NOMO-1 treated with dmso at 0.1 percent for 144 hours (cell line): ENCODE data around the gene WDFY3.

Source experiments
- DNase-seq: peaks from one replicate; lab custom pipeline; 2025; ENCODE audit not compliant: unreplicated experiment; lab: John Stamatoyannopoulos, UW

WDFY3 gene

GRCh38 chr4:84948056-84948455 is 18.4 kb downstream of the WDFY3 start:
- no peak for DNase-seq

GRCh38 chr4:84944947-84945346 is 21.5 kb downstream of the WDFY3 start:
- peak; percentile 23 for DNase-seq

DNA sequence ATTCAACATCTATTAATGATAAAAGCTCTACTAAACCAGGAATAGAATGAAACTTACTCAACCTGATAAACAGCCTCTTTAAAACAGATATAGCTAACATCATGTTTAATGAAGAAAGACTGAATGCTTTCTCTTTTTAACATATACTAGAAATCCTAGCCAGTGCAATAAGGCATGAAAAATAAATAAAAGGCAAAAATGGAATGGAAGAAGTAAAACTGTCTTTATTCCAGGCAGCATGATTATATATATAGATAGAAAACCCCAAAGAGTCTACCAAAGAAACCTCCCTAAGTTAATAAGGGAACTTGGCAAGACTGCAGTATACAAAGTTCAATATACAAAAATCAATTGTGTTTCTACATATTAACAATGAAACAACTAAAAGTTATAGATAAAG is 25.5 kb downstream of the WDFY3 start:
- no peak for DNase-seq

- DNase-seq = no peak
Measured at GRCh38 chr4:84939113-84939512, 27.4 kb downstream of the WDFY3 start.

DNA sequence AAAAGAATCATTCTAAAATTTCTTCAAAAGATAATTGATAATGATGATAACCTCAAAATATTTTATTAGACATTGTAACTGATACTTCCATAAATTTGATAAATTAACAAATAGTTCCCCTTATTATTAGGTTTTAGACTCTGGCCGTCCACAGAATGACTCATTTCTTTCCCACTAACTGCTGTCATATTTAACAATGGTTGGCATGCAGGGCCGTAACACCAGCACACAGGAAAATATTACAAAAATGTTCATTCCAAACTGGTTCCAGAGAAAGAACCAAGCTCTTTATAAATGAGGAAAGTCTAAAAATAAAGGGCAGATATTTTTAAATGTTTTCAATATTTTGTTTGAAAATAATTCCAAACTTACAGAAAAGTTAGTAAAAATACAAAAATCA is 28.2 kb downstream of the WDFY3 start:
- no peak for DNase-seq

- DNase-seq = no peak
Measured at GRCh38 chr4:84937381-84937977, 29.0 kb downstream of the WDFY3 start.

- DNase-seq = no peak
Measured at GRCh38 chr4:84936123-84936522, 30.4 kb downstream of the WDFY3 start.

DNA sequence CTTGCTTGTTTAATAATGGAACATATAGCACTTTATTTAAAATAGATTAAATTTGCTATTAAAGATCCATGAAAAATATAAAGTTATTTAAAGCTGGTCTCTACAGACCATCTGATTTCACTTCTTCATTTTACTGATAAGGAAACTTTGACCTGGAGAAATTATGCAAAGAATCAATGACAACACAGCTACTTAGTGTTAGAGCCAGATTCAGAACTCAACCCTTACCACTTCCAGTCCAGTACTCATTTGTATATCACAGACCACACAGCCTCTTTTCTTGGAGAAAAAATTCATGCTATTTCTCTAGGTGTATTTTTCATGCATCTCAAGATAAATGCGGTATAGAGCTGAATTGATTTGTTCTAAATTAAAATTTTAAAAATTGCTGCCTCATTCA is 34.0 kb downstream of the WDFY3 start:
- no peak for DNase-seq

DNA sequence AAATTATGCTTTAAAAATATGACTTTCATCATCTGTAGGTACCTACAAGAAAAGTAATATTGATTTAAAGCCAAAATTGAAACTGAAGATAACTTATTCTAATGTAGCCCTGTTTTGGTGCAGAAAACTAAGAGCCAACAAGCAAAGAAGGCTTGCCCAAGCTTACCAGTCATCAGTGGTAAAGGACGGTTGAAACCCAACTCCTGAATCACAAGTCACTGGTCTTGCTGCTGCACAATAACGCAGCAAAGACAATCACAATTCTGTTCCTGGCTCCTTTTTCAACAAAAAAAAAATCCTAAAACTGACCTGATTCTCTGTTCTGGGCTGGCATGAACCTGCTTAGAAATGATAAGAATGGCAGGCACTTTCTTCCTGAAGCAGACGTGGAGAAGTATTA is 34.5 kb downstream of the WDFY3 start:
- no peak for DNase-seq

GRCh38 chr4:84931274-84931673 is 35.2 kb downstream of the WDFY3 start:
- DNase-seq = no peak

DNA sequence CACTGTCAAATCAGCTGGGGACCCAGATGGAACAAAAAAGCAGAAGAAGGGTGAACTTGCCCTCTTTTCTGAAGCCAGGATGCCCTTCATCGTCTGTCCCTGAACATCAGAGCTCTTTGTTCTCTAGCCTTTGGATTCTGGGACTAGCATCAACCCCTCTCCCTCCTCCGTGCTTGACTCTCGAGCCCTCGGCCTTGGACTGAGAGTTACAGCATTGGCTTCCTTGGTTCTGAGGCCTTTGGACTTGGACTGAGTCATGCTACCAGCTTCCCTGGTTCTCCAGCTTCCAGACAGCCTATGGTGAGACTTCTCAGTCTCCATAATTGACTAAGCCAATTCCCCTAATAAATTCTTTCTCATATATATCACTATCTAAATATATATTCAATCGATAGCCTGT is 38.4 kb downstream of the WDFY3 start:
- DNase-seq = no peak

DNA sequence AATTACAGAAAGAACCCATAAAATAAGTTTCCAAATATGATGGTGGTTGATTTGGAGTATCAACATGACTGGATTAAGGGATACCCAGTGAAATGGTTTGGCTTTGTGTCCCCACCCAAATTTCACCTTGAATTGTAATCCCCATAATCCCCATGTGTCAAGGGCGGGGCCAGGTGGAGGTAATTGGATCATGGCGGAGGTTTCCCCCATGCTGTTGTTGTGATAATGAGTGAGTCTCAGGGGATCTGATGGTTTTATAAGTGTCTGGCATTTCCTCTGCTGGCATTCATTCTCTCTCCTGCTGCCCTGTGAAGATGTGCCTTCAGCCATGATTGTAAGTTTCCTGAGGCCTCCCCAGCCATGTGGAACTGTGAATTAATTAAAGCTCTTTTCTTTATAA is 39.1 kb downstream of the WDFY3 start:
- DNase-seq = no peak

DNA sequence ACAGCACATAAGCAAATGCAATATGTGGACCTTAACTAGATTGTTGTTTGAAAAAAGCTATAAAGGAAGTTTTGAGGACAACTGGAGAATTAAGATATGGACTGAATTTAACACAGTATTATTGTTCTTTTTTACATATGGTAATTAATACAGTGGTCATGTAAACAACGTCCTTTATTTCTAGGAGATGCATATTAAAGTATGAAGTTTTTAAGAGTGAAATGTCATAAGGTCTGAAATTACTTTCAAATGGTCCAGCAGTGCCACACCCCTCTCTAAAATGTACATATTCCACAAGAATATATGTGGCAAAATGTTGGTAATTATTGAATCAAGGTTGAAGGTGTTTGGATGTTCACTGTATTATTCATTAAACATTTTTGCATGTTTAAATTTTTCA is 40.9 kb downstream of the WDFY3 start:
- no peak for DNase-seq

DNA sequence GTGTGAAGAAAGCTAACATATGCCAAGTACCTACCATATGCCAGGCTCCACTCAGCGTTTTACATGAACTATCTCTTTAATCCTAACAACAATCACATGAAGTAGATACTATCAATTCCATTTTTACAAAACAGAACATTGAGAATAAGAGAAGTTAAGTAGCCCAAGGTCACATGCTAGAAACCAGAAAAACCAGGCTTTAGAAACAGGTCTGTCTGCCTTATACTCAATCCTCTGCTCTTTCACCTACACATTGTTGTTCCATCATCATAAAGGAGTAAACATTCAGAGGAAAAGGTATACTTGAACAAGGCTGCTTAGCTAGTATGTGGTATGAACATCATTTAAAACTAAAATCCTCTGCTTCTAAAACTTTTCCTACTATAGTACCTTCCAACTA is 42.1 kb downstream of the WDFY3 start:
- no peak for DNase-seq

- no peak for DNase-seq
Measured at GRCh38 chr4:84920617-84921016, 45.9 kb downstream of the WDFY3 start.

DNA sequence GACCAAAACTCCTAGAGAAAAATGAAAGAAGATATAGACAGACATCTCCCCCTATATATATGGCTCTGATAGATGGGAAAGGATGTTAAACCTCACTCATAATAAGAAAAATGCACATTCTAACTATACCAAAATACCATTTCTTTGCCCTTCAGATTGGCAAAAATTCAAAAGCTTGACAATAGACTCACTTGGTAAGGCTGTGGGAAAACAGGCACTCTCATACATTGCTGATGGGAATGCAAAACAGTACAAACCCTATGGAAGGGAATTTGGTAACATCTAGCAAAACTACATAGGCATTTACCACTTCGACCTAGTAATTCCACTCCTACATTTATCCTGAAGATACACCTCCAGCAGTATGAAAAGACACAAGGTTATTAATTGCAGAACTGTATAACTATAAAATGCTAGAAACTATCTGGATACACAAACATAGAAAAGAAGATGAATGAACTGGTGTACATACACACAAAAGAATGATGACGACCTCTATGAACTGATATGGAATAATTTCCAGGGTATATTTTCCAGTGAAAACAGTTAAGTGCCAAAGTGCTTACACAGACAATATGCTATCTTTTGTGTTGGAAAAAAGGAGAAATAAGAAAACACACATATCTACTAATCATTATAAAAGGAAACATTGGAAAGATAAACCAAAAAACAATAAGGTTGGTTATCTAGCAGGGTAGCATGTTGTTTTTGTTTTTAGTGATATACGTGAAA is 48.5 kb downstream of the WDFY3 start:
- DNase-seq = no peak

GRCh38 chr4:84917086-84917821 is 49.2 kb downstream of the WDFY3 start:
- no peak for DNase-seq

GRCh38 chr4:84916227-84916626 is 50.3 kb downstream of the WDFY3 start:
- no peak for DNase-seq

GRCh38 chr4:84915396-84915780 is 51.1 kb downstream of the WDFY3 start:
- DNase-seq = no peak

DNA sequence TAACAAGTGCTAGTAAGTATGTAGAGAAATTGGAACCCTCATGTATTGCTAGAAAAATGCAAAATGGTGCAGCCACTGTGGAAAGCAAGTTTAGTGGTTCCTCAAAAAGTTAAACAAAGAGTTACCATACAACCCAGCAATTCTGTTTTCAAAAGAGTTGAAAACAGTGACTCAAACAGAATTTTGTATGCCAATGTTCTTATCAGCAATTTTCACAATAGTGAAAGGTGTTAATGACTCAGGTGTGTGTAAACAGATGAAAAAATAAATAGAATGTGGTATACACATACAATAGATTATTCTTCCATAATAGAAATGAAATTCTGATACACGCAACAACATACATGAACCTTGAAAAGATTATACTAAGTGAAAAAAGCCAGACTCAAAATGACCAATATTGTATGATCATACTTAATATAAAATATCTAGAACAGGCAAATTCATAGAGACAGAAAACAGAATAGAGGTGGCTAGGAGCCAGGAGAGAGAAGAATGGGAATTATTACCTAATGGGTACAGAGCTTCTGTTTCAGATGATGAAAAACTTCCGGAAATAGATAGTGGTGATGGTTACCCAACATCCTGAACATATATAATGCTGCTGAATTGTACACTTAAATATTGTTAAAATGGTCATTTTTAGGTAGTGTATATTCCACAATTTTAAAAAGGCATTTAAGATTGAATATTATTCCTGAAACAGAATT is 51.6 kb downstream of the WDFY3 start:
- DNase-seq = no peak

DNA sequence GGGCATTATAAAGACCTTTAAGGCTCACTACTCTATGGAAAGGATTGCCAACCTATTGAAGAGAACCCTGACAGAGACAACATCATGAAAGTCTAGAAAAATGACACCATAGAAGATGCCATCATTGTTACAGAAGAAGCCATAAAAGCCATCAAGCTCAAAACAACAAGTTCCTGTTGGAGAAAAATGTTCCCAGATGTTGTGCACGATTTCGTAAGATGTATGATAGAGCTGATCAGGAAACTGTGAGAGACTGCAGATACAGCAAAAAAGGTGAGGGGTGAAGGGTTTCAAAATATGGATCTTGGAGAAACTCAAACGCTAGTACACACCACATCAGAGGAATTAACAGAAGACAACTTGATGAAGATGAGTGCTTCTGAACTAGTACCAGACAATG is 53.3 kb downstream of the WDFY3 start:
- no peak for DNase-seq

DNA sequence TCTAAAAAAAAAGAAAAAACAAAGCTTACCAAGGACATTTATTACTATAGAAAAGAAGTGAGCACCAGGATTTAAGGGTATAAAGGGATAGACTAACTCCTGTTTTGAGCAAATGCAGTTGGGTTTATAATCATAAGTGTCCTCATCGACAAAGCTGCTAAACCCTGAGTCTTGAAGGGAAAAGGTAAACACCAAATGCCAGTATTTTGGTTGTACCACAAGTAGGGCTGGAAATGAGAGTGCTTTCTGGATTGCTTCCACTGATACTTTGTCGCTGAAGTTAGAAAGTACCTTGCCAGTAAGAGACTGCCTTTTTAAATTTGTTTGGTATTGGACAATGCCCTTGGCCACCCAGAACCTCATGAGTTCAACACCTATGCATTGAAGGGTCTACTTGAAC is 53.7 kb downstream of the WDFY3 start:
- DNase-seq = no peak
